ENCODE data around the gene ARFRP1.

DNA sequence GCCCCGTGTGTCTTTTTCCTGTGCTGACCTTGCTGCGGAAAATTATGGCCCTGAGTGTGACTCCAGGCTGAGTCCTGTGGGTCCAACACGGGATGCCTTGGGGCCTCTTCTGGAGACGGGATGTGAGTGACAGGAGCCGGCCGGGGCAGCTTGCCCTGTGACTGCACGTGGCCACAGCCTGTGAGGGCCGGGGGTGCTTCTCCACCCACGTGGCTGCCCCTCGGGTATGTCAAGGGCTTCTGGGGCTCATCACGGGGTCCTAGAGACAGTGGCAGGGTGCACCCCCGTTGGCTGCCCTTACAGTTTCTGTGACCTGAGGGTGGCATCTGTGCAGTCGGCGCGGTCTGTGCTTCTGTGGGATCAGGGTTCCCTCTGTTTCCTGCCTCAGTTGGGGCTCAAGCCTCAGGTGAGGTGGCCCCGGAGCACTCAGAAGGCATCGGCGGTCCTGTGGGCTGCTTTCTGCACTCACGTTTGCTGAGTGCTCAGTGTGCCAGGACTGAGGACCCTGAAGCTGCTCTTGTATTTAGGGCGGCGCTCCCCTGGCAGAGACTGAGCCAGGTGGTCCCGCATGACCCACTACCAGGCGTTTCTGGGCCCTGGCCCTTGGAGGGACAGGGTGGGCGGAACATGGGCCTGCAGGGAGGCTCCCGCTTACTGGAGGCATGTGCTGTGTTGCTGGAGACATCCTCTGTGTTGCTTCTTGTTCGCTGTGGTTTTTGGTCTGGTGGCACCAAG is 44.3 kb downstream of the ARFRP1 start:
- TF ChIP-seq, protein P1, sequence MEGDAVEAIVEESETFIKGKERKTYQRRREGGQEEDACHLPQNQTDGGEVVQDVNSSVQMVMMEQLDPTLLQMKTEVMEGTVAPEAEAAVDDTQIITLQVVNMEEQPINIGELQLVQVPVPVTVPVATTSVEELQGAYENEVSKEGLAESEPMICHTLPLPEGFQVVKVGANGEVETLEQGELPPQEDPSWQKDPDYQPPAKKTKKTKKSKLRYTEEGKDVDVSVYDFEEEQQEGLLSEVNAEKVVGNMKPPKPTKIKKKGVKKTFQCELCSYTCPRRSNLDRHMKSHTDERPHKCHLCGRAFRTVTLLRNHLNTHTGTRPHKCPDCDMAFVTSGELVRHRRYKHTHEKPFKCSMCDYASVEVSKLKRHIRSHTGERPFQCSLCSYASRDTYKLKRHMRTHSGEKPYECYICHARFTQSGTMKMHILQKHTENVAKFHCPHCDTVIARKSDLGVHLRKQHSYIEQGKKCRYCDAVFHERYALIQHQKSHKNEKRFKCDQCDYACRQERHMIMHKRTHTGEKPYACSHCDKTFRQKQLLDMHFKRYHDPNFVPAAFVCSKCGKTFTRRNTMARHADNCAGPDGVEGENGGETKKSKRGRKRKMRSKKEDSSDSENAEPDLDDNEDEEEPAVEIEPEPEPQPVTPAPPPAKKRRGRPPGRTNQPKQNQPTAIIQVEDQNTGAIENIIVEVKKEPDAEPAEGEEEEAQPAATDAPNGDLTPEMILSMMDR (IDR thresholded peaks at IDR 0.05 in 4 of 5, conservative IDR thresholded peaks at IDR 0.05 in 1 of 5): no peak
- no peak for TF ChIP-seq POLR2A (IDR thresholded peaks at IDR 0.05)

All from gastrocnemius medialis (tissue), 4 donors.